HG03045 (cell line): ENCODE results near the gene CABLES2.
"Not testable (repeated sequence)": the region's sequence is repeated elsewhere in the genome, so short reads cannot be mapped to it uniquely, and the experiment has no call there.

Experiments
- ATAC-seq: cut with Tn5 transposase; IDR thresholded peaks from one replicate; pipeline ENCODE4 v1.9.1; 2021; ENCODE audit warnings: mild to moderate bottlenecking, moderate library complexity; ENCODE audit not compliant: unreplicated experiment

CABLES2 gene

GRCh38 chr20:62390317-62391164, 16.5 kb downstream of the CABLES2 start:
- no peak for ATAC-seq

- no peak for ATAC-seq
Measured at GRCh38 chr20:62389601-62390087, 17.4 kb downstream of the CABLES2 start.

- no peak for ATAC-seq
Measured at GRCh38 chr20:62388839-62389600, 18.1 kb downstream of the CABLES2 start.

DNA sequence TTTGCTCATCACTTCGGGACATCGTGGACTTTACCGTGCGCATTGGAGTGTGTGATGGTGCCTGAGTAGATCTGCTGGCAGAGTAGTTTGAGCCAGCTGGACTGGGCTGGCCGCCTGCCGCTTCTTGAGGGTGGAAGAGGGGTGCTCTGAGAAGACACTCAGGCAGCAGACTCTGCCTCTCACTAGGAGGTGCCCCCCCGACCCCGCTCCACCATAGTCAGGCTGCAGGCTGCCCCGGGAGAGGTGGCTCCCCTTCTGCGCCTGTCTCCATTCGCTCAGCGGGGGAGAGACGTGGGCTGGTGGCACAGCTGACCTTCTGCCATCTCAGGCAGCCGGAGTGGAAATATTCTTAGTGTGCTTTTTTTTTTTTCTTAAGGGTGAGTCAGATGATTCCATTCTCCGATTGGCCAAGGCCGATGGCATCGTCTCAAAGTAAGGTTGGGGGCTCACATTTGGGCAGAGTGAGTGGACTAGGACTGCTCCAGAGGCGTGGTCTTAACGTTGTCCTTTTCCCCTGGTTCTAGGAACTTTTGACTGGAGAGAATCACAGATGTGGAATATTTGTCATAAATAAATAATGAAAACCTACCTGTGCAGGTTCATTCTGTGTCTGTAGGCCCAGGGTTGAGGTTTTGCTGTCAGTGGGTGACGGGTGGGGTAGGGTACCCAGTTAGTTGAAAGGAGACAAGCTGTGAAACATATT, 19.0 kb downstream of the CABLES2 start:
- ATAC-seq: no peak

GRCh38 chr20:62387219-62387913, 19.7 kb downstream of the CABLES2 start:
- ATAC-seq: no peak

GRCh38 chr20:62386383-62387218, 20.5 kb downstream of the CABLES2 start, which contains the start of gene RPS21:
RPS21 (plus strand) TSS chr20:62387103; CDS start chr20:62387339, 236 bp downstream.
- peak; percentile 82 for ATAC-seq

DNA sequence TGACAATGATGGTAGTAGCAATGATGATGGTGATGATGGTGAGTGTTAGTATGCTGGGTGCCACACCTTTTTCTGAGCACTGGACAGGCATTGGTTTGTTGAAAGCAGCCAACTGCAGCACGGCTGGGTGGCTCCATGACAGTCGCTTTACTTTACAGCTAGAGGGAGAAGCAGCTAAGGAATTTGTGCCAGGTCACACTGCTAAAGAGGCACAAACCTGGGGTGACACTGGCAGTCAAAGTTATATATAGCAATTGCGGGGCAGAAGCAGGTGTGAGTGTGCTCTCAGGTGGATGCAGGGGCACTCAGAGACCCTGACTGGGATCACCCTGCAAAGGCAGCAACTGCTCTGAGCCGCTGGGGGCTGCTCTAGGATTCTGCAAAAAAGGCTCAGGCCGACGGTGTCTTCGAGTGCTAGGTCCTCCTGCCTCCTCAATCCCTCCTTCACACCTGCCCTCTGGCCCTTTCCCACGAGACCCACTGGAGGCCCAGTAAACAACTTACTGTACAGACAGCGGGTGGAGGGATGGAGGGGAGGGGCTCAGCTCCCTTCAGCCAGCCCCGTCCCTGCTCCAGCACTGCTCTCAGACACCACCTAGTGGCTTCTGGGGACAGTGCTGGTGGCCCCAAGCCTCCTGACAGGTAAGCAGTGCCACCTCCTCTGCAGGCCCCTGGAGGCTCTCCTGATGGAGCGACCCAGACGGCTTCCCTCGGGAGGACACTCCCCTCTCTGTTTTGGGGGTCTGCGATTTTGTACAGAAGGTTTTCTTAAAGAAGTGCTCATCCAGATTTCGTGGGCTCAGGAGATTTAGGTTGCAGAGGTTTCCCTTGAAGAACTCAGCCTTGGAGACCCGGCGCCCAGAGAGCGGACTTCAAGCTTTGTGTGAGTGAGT, 24.5 kb downstream of the CABLES2 start:
- ATAC-seq: peak; percentile 41

GRCh38 chr20:62381842-62382241, 25.2 kb downstream of the CABLES2 start:
- ATAC-seq: no peak

DNA sequence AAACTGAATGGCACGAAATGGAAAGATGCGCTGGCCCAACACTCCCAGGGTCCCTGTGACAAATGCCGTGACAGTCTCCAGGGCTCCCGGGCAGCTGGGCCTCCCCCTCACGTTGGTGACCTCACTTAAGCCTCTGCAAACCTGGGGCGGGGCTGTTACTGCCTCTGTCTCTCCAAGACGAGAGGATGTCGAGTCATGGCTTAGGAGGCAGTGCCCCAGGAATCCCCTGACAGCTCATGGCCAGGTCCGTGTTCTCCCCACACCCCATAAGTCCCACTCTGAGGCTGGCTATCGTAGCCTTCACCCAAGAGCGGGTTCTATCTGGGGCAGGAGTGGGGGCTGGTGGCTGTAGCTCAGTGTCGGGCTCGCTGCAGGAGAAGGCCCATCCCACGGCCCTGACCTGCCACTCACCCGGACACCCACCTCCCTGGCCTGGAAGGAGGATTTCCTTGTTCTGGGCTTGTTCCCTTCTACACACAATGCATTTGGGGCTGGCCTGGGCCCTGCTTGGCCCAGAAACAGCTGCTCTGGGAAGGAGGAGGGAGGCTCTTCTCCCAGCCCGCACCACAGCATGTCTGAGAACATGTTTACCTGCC, 25.8 kb downstream of the CABLES2 start:
- ATAC-seq: no peak

- no peak for ATAC-seq
Measured at GRCh38 chr20:62378215-62378614, 28.9 kb downstream of the CABLES2 start.

DNA sequence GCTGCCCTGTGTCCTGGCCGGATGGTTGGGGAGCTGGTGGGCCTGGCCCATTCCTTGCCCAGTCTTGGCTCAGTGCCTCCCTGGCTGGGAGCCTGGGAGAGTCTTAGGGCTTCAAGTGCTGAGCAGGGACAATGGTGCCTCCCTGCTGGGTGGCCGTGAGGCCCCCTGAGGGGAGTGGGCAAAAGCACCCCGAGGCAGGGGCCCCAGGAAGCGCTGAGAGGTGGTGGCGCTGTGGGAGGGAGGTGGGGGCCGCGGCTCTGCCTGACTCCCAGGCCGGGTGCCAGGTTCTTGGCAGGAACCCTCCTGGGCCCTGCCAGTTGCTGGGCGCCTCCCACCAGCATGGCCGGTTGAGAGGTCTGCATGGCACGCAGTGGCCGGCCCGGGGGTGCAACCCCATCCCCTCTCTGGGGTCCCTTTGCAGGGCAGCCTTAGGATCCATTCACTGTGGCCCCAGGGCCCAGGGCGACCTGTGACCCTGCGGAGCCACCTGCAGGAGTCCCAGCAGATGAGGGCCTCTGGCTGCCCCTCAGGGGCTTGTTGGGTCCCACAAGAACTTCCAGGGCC, 29.4 kb downstream of the CABLES2 start:
- no peak for ATAC-seq

- ATAC-seq: no peak
Measured at GRCh38 chr20:62377064-62377461, 30.0 kb downstream of the CABLES2 start.

- ATAC-seq: no peak
Measured at GRCh38 chr20:62376112-62377063, 30.7 kb downstream of the CABLES2 start.

GRCh38 chr20:62374331-62375152, 32.5 kb downstream of the CABLES2 start:
- ATAC-seq: no peak

GRCh38 chr20:62373631-62374179, 33.4 kb downstream of the CABLES2 start:
- not testable (repeated sequence) for ATAC-seq
